ENCODE results near the gene TBC1D13. TPM values are rescaled to one million over a fixed set of nuclear protein-coding genes. Genes with fewer than 3 reads are reported as not detected.

The TBC1D13 gene, protein sequence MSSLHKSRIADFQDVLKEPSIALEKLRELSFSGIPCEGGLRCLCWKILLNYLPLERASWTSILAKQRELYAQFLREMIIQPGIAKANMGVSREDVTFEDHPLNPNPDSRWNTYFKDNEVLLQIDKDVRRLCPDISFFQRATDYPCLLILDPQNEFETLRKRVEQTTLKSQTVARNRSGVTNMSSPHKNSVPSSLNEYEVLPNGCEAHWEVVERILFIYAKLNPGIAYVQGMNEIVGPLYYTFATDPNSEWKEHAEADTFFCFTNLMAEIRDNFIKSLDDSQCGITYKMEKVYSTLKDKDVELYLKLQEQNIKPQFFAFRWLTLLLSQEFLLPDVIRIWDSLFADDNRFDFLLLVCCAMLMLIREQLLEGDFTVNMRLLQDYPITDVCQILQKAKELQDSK
- total RNA-seq: 10 to 100 TPM; 31.5 to 34.5 (median 33.7) TPM
- 10.2 TPM for total RNA-seq (2013)

DNA sequence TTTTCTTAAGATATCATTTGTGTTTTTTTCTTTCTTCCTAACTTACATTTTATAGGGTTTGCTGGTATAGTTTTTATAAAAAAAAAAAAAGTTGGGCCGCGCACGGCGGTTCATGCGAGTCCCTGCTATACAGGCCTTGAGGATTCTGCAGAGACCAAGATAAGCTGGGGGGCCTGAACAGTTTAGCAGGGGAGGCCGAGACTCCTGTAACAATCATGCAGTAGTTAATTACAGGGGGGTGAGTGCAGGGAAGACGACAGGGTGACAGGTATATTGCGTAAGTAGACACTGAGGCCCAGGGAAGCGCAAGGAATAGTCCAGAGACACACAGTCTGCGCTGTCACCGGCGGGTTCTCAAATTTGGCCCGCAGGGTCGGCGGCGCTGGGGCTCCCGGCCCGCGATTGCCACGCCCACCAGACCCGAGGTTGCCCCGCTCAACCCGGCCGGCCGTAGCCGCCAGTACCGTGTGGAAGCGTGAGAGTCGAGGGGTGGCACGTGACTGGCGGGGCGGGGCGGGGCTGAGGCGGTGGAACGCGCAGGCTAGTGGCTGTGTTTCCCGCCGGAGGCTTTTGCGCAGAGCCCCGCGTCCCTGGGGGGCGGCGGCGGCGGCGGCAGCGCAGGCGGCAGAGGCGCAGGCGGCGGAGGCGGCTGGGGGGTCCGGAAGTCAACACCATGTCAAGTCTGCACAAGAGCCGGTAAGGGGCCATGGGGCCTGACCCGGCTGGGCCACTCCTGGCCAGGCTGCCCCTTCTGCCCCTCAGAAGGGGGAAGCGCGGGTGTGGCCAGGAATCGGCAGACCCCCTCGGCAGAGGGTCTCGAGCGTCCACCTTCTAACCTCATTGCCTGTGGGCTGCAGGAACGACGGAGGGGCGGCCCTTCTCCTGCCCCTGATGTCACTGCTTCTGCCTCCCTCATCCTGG, at the start of gene TBC1D13:
TSS of gene TBC1D13 (plus strand) at position 573 of the 921 bp plus-strand sequence. CDS start at position 674, 101 bp downstream.
- TF ChIP-seq, protein P1, sequence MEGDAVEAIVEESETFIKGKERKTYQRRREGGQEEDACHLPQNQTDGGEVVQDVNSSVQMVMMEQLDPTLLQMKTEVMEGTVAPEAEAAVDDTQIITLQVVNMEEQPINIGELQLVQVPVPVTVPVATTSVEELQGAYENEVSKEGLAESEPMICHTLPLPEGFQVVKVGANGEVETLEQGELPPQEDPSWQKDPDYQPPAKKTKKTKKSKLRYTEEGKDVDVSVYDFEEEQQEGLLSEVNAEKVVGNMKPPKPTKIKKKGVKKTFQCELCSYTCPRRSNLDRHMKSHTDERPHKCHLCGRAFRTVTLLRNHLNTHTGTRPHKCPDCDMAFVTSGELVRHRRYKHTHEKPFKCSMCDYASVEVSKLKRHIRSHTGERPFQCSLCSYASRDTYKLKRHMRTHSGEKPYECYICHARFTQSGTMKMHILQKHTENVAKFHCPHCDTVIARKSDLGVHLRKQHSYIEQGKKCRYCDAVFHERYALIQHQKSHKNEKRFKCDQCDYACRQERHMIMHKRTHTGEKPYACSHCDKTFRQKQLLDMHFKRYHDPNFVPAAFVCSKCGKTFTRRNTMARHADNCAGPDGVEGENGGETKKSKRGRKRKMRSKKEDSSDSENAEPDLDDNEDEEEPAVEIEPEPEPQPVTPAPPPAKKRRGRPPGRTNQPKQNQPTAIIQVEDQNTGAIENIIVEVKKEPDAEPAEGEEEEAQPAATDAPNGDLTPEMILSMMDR (IDR thresholded peaks at IDR 0.05): no peak
- WGBS (ENCODE audit: insufficient coverage): 7% methylated on average over 64 of the region's 64 CpGs
- Histone ChIP-seq H3K9me3 (ENCODE audit: control insufficient read depth, insufficient read depth, low read length) (no peaks in the 10 kb centered on the region), H3K36me3 (ENCODE audit: control insufficient read depth, insufficient read depth, low read length) (peaks cover 16% of the 10 kb centered on the region), H3K4me3 (ENCODE audit: low read length) (peak within 1 kb of the TSS; percentile 69), H3K27ac (ENCODE audit: low read length) (peak within 1 kb of the TSS; percentile 66), H3K4me1 (ENCODE audit: control insufficient read depth, insufficient read depth, low read length) (peaks cover 19% of the 10 kb centered on the region), H3K27me3 (ENCODE audit: control insufficient read depth, insufficient read depth, low read length) (no peaks in the 10 kb centered on the region)
- Mint-ChIP-seq H3K36me3 (no peaks in the 10 kb centered on the region), H3K4me3 (peak within 1 kb of the TSS; percentile 96), H3K4me1 (peaks cover 17 to 32% of the 10 kb centered on the region in 2 donors), H3K27me3 (ENCODE audit: low read depth in 2 of 2) (no peaks in the 10 kb centered on the region), H3K27ac (peak within 1 kb of the TSS; percentile 86 to 91), H3K9me3 (no peaks in the 10 kb centered on the region)
- intact Hi-C loops (cut with micrococcal nuclease): loop anchor here (1.0 kb wide), 1 partner anchor 16 kb away; the partner anchor contains the start of gene ZER1
- ATAC-seq: peak; percentile 95 to 98 (median 98)
- peak; percentile 90 to 92 for DNase-seq

DNA sequence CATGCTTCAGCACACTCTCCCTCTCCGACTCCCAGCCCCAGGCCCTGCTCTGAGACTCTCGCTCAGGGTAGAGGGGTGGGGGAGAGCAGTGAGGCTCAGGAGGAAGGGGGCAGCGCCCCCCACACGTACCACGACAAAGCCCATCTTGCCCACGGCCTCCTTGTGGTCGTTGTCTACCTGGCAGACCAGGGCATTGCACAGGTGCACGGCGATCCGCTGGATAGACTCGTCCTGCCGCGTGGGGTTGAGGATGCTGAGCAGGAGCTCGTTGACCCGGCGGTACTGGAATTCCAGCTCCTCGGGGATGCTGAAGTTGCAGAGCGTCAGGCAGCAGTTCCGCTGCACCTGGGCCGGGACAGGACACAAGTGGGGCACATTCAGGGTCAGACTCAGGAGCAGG, 44.7 kb upstream of the TBC1D13 start:
- no peaks in the 10 kb centered on the region for H3K9me3 Mint-ChIP-seq
- H3K27me3 ChIP-seq (ENCODE audit: control insufficient read depth, insufficient read depth, low read length): no peaks in the 10 kb centered on the region
- intact Hi-C loops (cut with micrococcal nuclease): no loop called here
- no peak overlapping the region for H3K4me3 ChIP-seq (ENCODE audit: low read length)
- WGBS (ENCODE audit: insufficient coverage): 90% methylated on average over 18 of the region's 20 CpGs
- H3K27ac Mint-ChIP-seq: no peak overlapping the region
- H3K36me3 Mint-ChIP-seq: no peaks in the 10 kb centered on the region
- DNase-seq (no peak), ATAC-seq (no peak)
- H3K27me3 Mint-ChIP-seq (ENCODE audit: low read depth in 2 of 2): no peaks in the 10 kb centered on the region
- TF ChIP-seq, protein P1 (IDR thresholded peaks at IDR 0.05): no peak
- no peaks in the 10 kb centered on the region for H3K9me3 ChIP-seq (ENCODE audit: control insufficient read depth, insufficient read depth, low read length)
- H3K4me1 Mint-ChIP-seq: no peaks in the 10 kb centered on the region
- H3K4me3 Mint-ChIP-seq: no peak overlapping the region
- no peak overlapping the region for H3K27ac ChIP-seq (ENCODE audit: low read length)
- peaks cover 22% of the 10 kb centered on the region for H3K36me3 ChIP-seq (ENCODE audit: control insufficient read depth, insufficient read depth, low read length)
- H3K4me1 ChIP-seq (ENCODE audit: control insufficient read depth, insufficient read depth, low read length): no peaks in the 10 kb centered on the region

DNA sequence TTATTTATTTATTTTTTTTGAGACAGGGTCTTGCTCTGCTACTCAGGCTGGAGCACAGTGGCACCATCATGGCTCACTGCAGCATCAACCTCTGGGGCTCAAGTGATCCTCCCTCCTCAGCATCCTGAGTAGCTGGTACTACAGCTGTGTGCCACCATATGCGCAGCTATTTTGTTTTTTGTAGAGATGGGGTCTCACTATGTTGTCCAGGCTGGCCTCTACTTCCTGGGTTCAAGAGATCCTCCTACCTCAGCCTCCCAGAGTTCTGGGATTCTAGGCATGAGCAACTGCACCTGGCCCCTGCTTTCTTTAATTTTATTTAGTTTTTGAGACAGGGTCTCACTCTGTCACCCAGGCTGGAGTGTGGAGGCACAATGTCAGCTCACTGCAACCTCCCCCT, 43.6 kb upstream of the TBC1D13 start:
- H3K9me3 ChIP-seq (ENCODE audit: control insufficient read depth, insufficient read depth, low read length): no peaks in the 10 kb centered on the region
- no peak for DNase-seq
- H3K4me1 Mint-ChIP-seq: no peaks in the 10 kb centered on the region
- peaks cover 21% of the 10 kb centered on the region for H3K36me3 ChIP-seq (ENCODE audit: control insufficient read depth, insufficient read depth, low read length)
- no peaks in the 10 kb centered on the region for H3K4me1 ChIP-seq (ENCODE audit: control insufficient read depth, insufficient read depth, low read length)
- TF ChIP-seq, protein P1 (IDR thresholded peaks at IDR 0.05): no peak
- WGBS (ENCODE audit: insufficient coverage): 100% methylated on average over 1 of the region's 1 CpG
- H3K27me3 ChIP-seq (ENCODE audit: control insufficient read depth, insufficient read depth, low read length): no peaks in the 10 kb centered on the region
- no peaks in the 10 kb centered on the region for H3K36me3 Mint-ChIP-seq
- no peak overlapping the region for H3K27ac ChIP-seq (ENCODE audit: low read length)
- no peaks in the 10 kb centered on the region for H3K9me3 Mint-ChIP-seq
- intact Hi-C loops (cut with micrococcal nuclease): no loop called here
- no peak for ATAC-seq
- H3K27ac Mint-ChIP-seq: no peak overlapping the region
- H3K4me3 ChIP-seq (ENCODE audit: low read length): no peak overlapping the region
- H3K27me3 Mint-ChIP-seq (ENCODE audit: low read depth in 2 of 2): no peaks in the 10 kb centered on the region
- no peak overlapping the region for H3K4me3 Mint-ChIP-seq
